T-helper 2 cell treated with Interferon-gamma antibody and Interleukin-4, amounts not matched to agents 100 ng/mL and 5 ng/mL, for 36 hours (primary cell): ENCODE data around the gene RASAL3. TPM values are rescaled to one million over a fixed set of nuclear protein-coding genes. Genes with fewer than 3 reads are reported as not detected.

ENCODE experiments used
- intact Hi-C: fragments of 100-400 bp; cut with micrococcal nuclease; formaldehyde crosslinking; loops from one replicate; pipeline ENCODE4 v1.15.1; 2023
- total RNA-seq: library from RNA; stranded (reverse); gene quantifications from 2 replicates; pipeline ENCODE4 v1.2.3, GENCODE V29; 2022

RASAL3 gene
- total RNA-seq, 1 donor from 2014 or later, result 133 TPM

GRCh38 chr19:15436012-15436825, 28.1 kb downstream of the RASAL3 start:
- intact Hi-C loops, result no loop called here

DNA sequence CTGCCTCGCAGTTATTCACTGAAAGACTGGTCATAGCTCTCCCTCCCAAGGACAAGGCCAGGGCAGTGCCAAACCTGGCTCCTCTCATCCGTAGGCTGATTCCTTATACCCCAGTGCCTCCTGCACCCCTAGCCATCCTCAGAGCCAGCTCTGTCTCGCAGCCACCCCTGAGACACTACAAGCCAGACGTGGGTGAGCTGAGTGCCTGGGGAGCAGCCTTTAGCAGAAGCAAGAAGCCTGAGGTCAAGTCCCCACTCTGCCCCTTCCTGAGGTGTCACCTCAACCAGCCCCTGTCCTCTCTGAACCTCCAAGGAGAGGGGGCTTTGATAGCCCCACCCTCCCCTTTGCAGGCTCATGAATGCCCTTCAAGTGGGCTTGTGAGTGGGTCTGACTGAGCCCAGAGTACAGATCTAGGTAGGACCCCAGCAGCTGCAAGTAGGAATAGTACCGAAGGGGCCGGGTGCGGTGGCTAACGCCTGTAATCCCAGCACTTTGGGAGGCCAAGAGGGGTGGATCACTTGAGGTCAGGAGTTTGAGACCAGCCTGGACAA, 30.8 kb downstream of the RASAL3 start:
- intact Hi-C loops, result no loop called here

DNA sequence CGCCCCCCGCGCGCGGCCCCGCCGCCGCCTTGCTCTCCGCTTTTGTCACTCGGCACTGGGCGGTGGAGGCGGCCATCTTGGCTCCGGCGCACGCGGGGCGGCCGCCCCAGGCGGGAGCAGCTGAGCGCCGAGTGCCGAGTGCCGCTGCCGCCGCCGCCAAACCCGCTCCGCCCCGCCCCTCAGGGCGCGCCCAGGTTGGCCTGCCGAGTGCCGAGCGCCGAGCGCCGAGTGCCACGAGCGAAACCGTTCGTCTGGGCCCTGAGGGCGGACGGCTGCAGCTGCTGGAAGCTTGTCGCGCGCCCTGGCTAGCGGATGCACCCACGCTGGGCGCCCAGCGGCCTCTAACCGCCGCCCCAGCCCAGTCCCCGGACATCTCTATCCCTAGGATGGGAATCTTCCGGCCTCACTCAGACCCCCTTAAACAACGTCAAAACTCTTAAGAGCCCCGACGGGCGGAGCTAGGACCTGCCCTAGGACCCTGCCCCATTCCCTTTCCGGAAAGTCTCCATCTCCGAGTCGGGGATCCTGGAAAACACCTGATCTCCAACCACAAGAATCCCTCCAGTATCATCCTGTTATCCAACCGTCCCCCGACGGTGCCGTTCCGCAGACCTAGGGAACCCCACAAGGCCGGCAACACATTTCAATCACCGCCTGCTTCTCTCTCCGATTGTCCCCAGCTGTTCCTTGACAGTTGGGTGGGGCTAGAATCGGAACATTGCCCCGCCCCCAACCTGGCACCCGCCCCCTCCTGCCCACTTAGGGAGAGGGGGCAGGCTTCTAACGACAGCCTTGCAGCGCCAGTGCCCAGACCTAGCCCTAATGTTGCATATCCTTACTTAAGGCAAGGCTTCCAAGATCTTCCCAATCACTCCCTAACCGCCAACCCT, 31.5 kb downstream of the RASAL3 start:
- intact Hi-C loops, result loop anchor here (1.0 kb wide), 4 partner anchors 14 to 123 kb away; partner anchors contain the start of gene AKAP8

GRCh38 chr19:15432018-15432494, 32.3 kb downstream of the RASAL3 start:
- intact Hi-C loops, result loop anchor here (1.0 kb wide), 4 partner anchors 13 to 124 kb away; partner anchors contain the start of gene AKAP8

GRCh38 chr19:15431396-15432017, 32.8 kb downstream of the RASAL3 start:
- intact Hi-C loops, result loop anchor here (1.0 kb wide), 4 partner anchors 12 to 125 kb away; partner anchors contain the start of gene AKAP8

DNA sequence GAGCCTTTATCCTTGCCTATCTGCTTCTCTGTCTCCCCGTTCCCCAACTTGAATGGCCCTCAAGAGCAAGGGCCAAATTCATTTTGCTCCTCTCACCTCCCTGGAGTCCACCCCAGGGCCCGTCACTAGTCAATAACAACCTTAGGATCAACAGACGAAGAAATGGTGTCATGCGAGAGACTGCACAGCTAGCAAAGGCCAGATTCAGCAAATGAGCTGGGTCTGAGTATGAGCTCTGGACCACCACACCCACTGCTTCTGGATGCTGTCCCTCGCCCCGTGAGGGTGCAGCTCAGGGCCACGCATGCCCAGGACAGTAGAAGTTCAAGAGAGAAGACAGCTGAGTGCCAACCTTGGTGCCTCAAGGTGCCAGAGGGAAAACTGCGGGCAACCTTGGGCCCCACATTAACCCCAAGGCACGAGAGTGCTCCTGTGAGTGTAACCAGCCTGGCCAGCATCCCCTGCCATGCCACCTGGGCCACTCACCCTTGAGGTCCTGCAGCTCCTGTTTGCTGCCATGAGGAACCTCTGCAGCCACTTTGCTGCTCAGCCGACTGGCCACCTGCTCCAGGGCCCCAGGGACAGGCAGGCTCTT, 33.7 kb downstream of the RASAL3 start:
- intact Hi-C loops, result no loop called here

DNA sequence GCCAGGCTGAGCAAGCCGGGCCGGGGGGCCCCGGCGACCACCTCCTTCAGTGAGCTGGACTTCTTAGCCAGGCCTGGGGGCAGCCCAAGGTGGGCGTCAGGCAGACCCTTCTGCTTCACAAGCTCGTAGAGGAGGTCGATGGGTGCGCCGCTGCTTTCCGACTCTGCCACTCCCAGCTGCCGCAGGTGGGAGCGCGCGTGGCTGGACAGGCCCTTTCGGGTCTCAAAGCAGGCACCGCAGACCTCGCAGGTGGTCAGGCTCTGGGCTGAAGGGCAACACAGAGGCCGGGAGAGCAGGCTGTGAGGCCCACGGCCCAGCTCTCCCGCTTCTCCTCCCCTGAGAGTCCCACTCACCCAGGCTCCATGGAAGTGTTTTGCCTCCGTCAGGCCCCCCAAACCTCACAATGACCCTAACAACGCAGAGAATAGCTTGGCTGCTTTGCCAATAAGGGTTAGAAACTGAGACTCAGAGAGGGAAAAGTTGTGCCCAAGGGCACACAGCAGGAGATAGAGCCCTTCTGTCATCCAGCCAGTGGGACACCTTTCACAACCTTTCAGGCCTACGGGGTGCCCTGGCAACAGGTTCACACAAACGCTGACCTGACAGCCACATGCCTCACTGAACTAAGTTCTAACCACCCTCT, 34.4 kb downstream of the RASAL3 start:
- intact Hi-C loops, result no loop called here

DNA sequence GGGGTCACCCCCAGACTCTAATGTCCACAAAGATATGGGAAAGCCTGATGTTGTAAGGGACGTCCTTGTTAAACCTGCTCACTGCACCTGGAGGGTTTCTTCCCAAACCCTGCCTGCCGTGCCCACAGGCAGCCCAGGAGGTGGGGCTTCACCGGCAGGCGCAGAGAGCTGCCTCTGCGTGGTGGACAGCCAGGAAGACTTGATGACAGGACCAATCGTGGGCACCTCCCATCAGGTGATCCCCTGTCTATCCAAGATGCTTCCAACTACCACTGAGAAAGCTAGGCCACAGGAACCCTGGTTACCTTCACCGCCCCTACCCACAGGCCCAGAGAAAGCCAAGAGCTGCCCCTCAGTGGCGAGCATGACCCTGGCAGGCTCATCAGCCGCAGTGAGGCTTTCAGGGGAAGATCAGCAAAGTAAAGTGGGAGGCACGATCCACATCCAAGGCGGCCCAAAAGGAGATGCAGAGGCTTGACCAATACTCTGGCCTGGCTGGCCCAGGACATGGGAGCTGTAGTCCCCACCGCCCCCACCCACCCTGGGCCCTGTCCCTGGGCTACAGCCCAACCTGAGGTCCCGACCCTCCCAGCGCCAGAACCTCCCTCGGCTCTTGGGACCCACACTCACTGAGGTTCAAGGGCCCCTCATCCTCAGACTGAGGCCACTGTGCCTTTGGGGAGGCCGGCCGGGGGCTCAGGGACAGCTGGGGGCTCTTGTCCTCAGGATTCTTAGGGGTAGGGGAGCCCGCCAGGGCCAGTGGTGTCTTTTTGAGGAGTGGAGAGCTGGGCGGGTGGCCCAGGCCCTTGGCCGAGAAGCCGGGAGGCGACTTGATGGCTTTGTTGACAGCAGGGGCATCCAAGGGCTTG, 35.2 kb downstream of the RASAL3 start:
- intact Hi-C loops, result no loop called here

- intact Hi-C loops, result no loop called here
Observed at GRCh38 chr19:15427991-15428471, 36.3 kb downstream of the RASAL3 start.

GRCh38 chr19:15427350-15427700, 37.0 kb downstream of the RASAL3 start:
- intact Hi-C loops, result no loop called here

- intact Hi-C loops, result no loop called here
Observed at GRCh38 chr19:15426485-15427349, 37.6 kb downstream of the RASAL3 start.

DNA sequence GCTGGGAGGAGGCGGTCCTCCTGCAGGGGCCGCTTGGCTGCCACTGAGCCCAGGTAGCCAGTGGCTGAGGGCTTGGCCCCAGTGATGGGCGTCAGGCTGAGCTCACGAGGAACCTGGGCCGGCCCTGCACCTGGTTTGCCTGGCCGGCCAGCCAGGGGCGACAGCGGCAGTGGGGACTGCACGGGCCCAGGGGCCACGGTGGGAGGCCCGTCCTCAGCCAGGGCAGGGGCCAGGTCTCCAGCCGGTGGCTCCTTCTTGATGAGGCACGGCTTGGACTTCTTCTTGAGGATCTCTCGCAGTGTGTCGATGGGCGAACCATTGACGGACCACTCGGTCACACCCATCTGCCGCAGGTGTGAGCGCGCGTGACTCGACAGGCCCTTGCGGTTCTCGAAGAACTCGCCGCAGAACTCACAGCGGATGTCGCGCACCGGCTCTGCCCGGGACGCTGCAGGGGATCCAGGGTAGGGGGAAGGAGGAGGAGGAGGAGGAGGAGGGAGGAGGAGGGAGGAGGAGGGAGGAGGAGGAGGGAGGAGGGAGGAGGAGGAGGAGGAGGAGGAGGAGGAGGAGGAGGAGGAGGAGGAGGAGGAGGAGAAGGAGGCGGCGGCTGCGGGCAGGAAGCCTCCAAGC, 38.9 kb downstream of the RASAL3 start:
- intact Hi-C loops, result no loop called here

DNA sequence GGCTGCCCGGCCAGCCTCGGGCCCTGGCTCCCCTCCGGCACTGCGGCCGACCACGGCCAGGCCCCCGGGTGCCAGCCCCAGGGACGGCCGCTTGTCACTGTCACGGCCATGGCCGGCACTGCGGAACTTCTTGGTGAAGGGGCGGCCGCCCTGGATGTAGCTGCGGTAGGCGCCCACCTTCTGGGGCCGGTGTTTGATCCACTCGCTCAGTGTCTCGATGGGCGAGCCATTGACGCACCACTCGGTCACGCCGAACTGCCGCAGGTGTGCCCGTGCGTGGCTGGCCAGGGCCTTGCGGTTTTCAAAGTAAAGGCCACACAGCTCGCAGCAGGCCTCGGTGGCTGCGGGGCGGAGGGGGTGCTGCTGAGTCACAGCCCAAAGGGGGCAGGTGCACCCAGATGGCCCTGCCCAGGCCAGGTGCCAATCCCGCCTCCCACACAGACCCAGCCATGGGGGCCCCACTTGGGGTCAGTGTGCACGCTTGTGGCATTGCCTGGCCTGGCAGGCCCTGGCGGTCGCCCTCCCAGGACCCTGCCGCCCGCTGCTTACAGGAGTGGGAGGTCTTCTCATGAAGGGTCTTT, 39.6 kb downstream of the RASAL3 start:
- intact Hi-C loops, result no loop called here

DNA sequence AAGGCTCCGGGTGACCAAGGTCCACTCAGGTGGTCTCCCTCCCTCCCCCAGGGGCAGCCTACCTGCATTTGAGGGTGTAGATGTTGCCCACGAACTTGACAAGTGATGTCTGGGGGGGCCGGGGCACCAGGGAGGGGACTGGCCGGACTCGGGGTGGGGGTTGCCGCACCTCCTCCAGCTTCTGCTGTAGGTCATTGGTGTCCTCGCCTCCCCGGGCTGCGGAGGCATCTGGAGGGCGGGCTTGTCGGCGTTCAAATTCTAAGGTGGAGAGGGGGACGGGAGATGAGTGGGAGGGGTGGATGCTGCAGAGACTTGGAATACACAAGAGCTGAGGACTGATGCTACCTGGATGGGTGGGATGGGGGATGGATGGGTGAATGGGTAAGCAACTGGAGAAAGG, 40.2 kb downstream of the RASAL3 start:
- intact Hi-C loops, result no loop called here

DNA sequence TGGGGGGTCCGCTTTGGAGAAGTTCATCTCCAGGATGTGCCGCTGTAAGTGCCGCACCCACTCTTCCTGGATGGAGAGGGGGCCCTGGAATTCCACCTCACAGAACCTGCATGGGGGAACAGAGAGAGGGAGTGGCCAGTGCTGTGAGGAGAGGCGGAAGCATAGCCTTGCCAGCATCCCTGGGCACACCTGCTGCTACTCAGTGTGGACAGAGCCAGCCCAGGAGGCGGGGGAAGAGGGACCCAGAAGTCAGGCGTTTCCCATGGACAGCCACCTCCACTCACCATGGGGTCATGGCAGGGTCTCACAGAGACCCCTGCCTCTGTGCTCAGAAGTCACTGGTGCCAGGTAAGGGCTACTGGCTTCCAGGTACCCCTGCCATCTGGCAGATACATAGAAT, 41.2 kb downstream of the RASAL3 start:
- intact Hi-C loops, result no loop called here

- intact Hi-C loops, result no loop called here
Observed at GRCh38 chr19:15422296-15423075, 41.9 kb downstream of the RASAL3 start.
